ENCODE data around the gene PLEKHA6. TPM values are rescaled to one million over a fixed set of nuclear protein-coding genes. Genes with fewer than 3 reads are reported as not detected.

Gene PLEKHA6
- total RNA-seq, 2 donors from 2014 or later = 18.1 to 25.7 TPM

DNA sequence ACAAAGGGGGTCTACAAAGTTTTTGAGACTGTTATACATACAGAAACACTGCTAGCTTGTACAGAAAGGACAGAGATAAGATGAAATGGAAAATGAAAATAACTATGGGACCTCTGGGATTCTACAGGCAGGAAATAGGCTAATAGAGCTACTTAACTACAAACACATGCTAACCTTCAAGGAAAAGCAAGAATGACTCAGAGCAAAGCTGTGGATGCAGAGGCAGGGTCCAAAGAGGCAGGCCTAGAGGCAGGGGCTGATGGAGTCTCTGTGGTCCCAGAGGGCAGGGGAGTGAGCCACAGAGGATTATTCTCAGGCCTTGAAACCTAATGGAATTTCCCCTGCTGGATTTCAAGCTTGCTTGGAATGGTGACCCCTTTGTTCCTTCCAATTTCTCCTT, 127.2 kb downstream of the PLEKHA6 start:
- Histone ChIP-seq H3K9me3 (no peaks in the 10 kb centered on the region), H3K4me3 (no peak overlapping the region), H3K27ac (no peak overlapping the region), H3K36me3 (peaks cover 46% of the 10 kb centered on the region), H3K27me3 (no peaks in the 10 kb centered on the region), H3K4me1 (no peaks in the 10 kb centered on the region)
- TF ChIP-seq, protein P1, sequence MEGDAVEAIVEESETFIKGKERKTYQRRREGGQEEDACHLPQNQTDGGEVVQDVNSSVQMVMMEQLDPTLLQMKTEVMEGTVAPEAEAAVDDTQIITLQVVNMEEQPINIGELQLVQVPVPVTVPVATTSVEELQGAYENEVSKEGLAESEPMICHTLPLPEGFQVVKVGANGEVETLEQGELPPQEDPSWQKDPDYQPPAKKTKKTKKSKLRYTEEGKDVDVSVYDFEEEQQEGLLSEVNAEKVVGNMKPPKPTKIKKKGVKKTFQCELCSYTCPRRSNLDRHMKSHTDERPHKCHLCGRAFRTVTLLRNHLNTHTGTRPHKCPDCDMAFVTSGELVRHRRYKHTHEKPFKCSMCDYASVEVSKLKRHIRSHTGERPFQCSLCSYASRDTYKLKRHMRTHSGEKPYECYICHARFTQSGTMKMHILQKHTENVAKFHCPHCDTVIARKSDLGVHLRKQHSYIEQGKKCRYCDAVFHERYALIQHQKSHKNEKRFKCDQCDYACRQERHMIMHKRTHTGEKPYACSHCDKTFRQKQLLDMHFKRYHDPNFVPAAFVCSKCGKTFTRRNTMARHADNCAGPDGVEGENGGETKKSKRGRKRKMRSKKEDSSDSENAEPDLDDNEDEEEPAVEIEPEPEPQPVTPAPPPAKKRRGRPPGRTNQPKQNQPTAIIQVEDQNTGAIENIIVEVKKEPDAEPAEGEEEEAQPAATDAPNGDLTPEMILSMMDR (IDR thresholded peaks at IDR 0.05) = no peak
- DNase-seq (ENCODE audit: low spot score) = no peak

GRCh38 chr1:204230211-204230610, 129.5 kb downstream of the PLEKHA6 start:
- no peaks in the 10 kb centered on the region for H3K9me3 ChIP-seq
- no peak for DNase-seq (ENCODE audit: low spot score)
- no peak overlapping the region for H3K27ac ChIP-seq
- H3K27me3 ChIP-seq = no peaks in the 10 kb centered on the region
- no peak overlapping the region for H3K4me3 ChIP-seq
- H3K36me3 ChIP-seq = peaks cover 50% of the 10 kb centered on the region
- TF ChIP-seq, protein P1 (IDR thresholded peaks at IDR 0.05) = no peak
- H3K4me1 ChIP-seq = no peaks in the 10 kb centered on the region

DNA sequence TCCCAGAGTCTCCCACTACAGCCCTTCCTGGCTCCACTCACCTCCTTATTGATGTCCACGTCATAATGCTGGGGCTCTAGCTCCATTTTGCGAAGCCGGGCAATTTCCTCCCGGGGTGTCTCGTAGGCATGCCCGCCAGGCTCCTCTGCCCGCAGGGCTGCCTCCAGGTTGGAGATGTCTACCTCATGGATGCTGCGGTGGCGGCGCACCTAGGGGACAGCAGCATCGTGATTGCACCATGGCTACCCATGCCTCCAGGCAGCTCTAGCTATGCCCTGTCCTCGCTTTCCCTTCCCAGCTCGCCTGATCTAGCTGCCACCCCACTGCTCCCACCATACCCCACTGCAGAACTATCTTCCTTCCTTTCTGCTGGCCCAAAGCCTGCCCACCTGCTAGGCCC, 130.8 kb downstream of the PLEKHA6 start:
- no peaks in the 10 kb centered on the region for H3K27me3 ChIP-seq
- no peaks in the 10 kb centered on the region for H3K9me3 ChIP-seq
- H3K4me1 ChIP-seq = no peaks in the 10 kb centered on the region
- H3K36me3 ChIP-seq = peaks cover 50% of the 10 kb centered on the region
- H3K4me3 ChIP-seq = no peak overlapping the region
- DNase-seq (ENCODE audit: low spot score) = no peak
- TF ChIP-seq, protein P1 (IDR thresholded peaks at IDR 0.05) = no peak
- H3K27ac ChIP-seq = no peak overlapping the region

GRCh38 chr1:204227996-204228785, 131.5 kb downstream of the PLEKHA6 start:
- Histone ChIP-seq H3K4me3 (no peak overlapping the region), H3K9me3 (no peaks in the 10 kb centered on the region), H3K27ac (no peak overlapping the region), H3K36me3 (peaks cover 50% of the 10 kb centered on the region), H3K27me3 (no peaks in the 10 kb centered on the region), H3K4me1 (no peaks in the 10 kb centered on the region)
- no peak for DNase-seq (ENCODE audit: low spot score)
- TF ChIP-seq, protein P1 (IDR thresholded peaks at IDR 0.05) = no peak

DNA sequence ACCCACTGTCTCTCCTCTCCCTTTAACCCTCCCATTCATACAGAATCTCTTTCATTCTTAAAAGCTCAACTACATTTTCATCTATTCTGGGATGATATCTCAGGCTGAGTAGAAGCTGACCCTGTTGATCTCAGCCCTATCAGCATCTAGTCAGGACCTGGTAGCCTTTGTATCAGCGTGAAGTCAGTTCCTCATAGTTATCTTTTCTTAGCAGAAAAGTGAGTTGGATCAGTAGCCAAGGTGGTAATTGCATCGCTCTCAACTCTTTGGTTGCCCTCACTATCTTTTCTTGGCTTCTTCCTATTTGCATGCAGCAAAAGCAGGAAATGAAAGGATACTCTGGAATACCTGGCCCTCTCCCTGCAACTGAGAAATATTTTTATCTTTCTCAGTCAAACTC, 132.4 kb downstream of the PLEKHA6 start:
- no peak overlapping the region for H3K4me3 ChIP-seq
- DNase-seq (ENCODE audit: low spot score) = no peak
- no peaks in the 10 kb centered on the region for H3K4me1 ChIP-seq
- H3K9me3 ChIP-seq = no peaks in the 10 kb centered on the region
- no peak overlapping the region for H3K27ac ChIP-seq
- H3K27me3 ChIP-seq = no peaks in the 10 kb centered on the region
- peaks cover 55% of the 10 kb centered on the region for H3K36me3 ChIP-seq
- TF ChIP-seq, protein P1 (IDR thresholded peaks at IDR 0.05) = no peak
